ENCODE data around the gene CDKN2AIP.

The CDKN2AIP gene

DNA sequence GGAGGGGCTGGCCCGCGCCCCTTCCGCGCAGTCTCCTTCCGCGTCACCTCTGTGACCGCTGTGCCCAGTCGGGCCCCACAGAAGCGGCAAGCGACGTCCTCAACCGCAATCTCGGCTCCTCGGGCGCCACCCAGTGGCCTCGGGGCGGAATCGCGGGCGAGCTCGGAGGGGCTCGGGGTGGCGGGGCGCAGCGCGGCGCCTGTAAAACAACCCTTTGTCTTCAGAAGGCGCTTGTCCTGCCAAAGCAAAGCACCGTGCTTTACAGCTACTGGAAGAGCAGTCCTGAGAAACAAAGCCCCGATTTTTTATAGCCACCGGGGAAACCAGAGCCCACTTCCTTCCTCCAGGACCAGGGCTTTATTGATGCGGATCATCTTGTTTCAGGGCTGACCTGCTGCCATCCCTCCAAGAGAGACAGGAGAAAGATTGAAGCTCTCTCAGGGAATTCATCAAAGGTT is 37.3 kb upstream of the CDKN2AIP start:
- peak overlapping the region; percentile 87 for H3K27ac Mint-ChIP-seq
- no peaks in the 10 kb centered on the region for H3K9me3 Mint-ChIP-seq
- no peaks in the 10 kb centered on the region for H3K27me3 Mint-ChIP-seq
- DNase-seq: peak; percentile 98
- peaks cover 14% of the 10 kb centered on the region for H3K4me1 Mint-ChIP-seq (ENCODE audit: low read depth)
- no peaks in the 10 kb centered on the region for H3K36me3 Mint-ChIP-seq (ENCODE audit: low read depth)
- H3K4me3 Mint-ChIP-seq: peak overlapping the region; percentile 75

DNA sequence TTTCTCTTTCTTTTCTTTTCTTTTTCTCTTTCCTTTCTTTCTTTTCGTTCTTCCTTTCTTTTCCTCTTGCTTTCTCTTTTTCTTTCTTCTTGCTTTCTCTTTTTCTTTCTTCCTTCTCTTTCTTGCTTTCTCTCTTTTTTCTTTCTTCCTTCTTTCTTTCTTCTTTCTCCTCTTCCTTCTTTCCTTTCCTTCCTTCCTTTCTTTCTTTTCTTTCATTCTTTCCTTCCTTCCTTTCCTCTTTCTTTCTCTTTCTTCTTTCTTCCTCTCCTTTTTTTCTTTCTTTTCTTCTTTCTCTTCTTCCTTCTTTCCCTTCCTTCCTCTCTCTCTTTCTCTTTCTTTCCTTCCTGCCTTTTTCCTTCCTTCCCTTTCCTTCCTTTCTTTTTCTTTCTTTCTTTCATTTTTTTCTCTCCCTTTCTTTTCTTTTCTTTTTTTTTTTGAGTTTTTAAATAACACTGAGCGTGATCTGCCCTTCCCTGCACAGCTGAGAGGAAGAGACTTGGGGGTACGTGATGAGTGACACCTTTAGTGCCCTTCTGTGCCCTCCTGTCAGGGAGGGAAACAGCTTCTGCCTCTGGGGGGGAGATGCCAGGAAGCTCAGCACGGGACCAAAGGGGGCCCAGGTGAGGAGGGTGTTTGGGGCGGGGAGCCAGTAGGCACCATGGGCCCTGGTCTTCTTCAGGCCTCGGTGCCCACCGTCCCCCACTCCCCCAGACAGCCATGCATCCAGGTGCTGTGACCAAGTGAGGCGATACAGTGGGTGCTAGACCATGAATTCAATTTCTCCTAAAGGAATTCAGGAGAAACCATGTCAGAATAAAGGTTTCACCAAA is 36.6 kb upstream of the CDKN2AIP start:
- H3K27ac Mint-ChIP-seq: peak overlapping the region; percentile 87
- peak overlapping the region; percentile 75 for H3K4me3 Mint-ChIP-seq
- H3K36me3 Mint-ChIP-seq (ENCODE audit: low read depth): no peaks in the 10 kb centered on the region
- H3K27me3 Mint-ChIP-seq: no peaks in the 10 kb centered on the region
- DNase-seq: no peak
- H3K4me1 Mint-ChIP-seq (ENCODE audit: low read depth): peaks cover 10% of the 10 kb centered on the region
- H3K9me3 Mint-ChIP-seq: no peaks in the 10 kb centered on the region

DNA sequence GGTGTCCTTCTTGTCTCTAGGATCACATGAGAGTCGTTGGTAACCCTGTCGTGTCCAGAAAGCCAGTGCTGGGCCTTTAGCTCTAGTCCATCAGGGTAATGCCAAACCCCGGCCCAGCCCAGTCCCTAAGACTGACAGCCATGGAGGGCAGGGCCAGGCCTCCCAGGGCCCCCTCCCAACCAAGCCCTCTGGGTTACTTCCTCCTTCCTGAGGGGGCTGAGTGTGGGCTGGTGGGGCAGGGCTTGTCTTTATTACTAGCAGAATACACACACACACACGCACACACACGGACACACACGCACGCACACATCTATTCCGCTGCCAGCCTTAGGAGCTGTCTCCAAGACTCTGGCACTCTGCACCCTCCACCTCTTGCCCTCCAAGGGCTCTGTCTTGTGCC is 35.6 kb upstream of the CDKN2AIP start:
- Mint-ChIP-seq H3K9me3 (no peaks in the 10 kb centered on the region), H3K4me1 (ENCODE audit: low read depth) (peaks cover 8% of the 10 kb centered on the region), H3K27ac (no peak overlapping the region), H3K36me3 (ENCODE audit: low read depth) (no peaks in the 10 kb centered on the region), H3K27me3 (no peaks in the 10 kb centered on the region), H3K4me3 (no peak overlapping the region)
- no peak for DNase-seq

- Mint-ChIP-seq H3K27me3 (no peaks in the 10 kb centered on the region), H3K9me3 (no peaks in the 10 kb centered on the region), H3K36me3 (ENCODE audit: low read depth) (no peaks in the 10 kb centered on the region), H3K4me3 (no peak overlapping the region), H3K4me1 (ENCODE audit: low read depth) (peaks cover 8% of the 10 kb centered on the region), H3K27ac (no peak overlapping the region)
- no peak for DNase-seq
Measured at GRCh38 chr4:183409483-183409882, 35.0 kb upstream of the CDKN2AIP start.

DNA sequence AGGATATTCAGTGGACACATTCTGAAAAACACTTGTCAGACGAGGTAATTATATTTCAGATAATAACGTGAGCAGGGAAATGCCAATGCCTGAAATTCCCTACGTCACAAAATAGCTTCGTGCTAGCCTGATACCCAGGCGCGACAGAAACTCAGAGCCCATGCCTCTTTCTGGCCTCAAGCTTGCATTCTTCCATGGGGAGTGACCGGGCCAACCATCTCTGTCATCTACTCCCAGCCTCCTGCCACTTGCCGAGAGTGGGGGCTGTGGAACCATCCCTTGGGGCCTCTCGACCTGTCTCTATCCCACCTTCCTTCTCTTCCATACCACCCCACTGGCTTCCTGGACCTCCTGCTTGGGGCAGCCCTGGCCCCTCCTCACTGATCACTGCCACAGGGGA is 34.5 kb upstream of the CDKN2AIP start:
- H3K9me3 Mint-ChIP-seq: no peaks in the 10 kb centered on the region
- no peaks in the 10 kb centered on the region for H3K27me3 Mint-ChIP-seq
- no peaks in the 10 kb centered on the region for H3K36me3 Mint-ChIP-seq (ENCODE audit: low read depth)
- H3K27ac Mint-ChIP-seq: no peak overlapping the region
- no peak for DNase-seq
- peaks cover 8% of the 10 kb centered on the region for H3K4me1 Mint-ChIP-seq (ENCODE audit: low read depth)
- no peak overlapping the region for H3K4me3 Mint-ChIP-seq

DNA sequence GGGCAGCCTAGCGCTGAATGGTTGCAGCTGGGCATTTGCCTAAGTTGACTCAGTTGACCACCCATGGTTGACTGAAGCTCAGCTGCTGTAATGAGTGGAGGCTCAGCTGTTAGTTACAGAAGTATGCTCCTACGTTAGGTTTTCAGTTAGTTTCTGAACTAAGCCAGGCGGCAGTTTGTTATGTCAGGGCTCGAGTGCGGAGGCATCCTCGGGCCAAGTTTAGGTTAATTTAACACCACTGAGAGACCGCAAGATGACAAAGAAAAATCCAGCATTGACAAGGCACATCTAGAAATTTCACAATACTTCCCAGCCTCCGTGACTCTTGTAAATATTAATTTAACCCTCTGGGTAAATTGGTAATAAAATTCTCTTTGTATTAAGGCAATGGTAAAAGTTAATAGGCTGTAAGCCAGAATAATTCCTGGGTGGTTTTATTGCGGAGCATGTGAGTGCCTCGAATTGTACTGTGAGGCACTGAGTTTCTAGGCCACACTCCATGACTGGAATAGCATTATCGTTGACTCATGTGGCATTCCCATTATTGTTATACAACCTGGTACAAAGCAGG is 33.1 kb upstream of the CDKN2AIP start:
- no peak for DNase-seq

DNA sequence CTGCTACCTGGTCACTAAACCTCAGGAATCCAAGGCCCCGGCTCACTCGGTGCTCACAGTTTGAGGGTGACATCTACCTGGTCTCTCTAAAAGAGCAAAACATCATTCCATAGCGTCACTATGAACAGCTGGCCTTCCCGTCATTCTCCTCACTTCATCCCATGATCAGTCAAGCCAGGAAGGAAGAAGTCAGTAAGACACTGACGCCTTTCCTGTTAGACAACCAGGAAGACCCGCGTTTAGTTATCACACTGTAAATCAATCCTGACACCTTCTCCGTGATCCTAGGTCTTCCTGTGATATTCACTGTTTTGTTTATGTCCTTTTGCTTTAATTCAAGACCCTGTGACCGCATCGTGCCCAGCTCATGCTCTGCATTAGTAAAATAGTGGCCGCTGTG is 31.6 kb upstream of the CDKN2AIP start:
- DNase-seq: no peak

More for the DNA sequence above, 33.1 kb upstream of the CDKN2AIP start:
- H3K36me3 Mint-ChIP-seq (ENCODE audit: low read depth): no peaks in the 10 kb centered on the region
- H3K9me3 Mint-ChIP-seq: no peaks in the 10 kb centered on the region
- no peaks in the 10 kb centered on the region for H3K27me3 Mint-ChIP-seq
- peaks cover 5% of the 10 kb centered on the region for H3K4me1 Mint-ChIP-seq (ENCODE audit: low read depth)
- H3K27ac Mint-ChIP-seq: no peak overlapping the region
- H3K4me3 Mint-ChIP-seq: no peak overlapping the region

GRCh38 chr4:183413234-183414200 is 30.9 kb upstream of the CDKN2AIP start:
- H3K36me3 Mint-ChIP-seq (ENCODE audit: low read depth): no peaks in the 10 kb centered on the region
- no peak for DNase-seq
- H3K9me3 Mint-ChIP-seq: no peaks in the 10 kb centered on the region
- H3K4me1 Mint-ChIP-seq (ENCODE audit: low read depth): no peaks in the 10 kb centered on the region
- H3K27me3 Mint-ChIP-seq: no peaks in the 10 kb centered on the region
- H3K4me3 Mint-ChIP-seq: no peak overlapping the region
- no peak overlapping the region for H3K27ac Mint-ChIP-seq

More for the DNA sequence above, 31.6 kb upstream of the CDKN2AIP start:
- Mint-ChIP-seq H3K27me3 (no peaks in the 10 kb centered on the region), H3K36me3 (ENCODE audit: low read depth) (no peaks in the 10 kb centered on the region), H3K4me1 (ENCODE audit: low read depth) (peaks cover 2% of the 10 kb centered on the region), H3K4me3 (no peak overlapping the region), H3K9me3 (no peaks in the 10 kb centered on the region), H3K27ac (no peak overlapping the region)

DNA sequence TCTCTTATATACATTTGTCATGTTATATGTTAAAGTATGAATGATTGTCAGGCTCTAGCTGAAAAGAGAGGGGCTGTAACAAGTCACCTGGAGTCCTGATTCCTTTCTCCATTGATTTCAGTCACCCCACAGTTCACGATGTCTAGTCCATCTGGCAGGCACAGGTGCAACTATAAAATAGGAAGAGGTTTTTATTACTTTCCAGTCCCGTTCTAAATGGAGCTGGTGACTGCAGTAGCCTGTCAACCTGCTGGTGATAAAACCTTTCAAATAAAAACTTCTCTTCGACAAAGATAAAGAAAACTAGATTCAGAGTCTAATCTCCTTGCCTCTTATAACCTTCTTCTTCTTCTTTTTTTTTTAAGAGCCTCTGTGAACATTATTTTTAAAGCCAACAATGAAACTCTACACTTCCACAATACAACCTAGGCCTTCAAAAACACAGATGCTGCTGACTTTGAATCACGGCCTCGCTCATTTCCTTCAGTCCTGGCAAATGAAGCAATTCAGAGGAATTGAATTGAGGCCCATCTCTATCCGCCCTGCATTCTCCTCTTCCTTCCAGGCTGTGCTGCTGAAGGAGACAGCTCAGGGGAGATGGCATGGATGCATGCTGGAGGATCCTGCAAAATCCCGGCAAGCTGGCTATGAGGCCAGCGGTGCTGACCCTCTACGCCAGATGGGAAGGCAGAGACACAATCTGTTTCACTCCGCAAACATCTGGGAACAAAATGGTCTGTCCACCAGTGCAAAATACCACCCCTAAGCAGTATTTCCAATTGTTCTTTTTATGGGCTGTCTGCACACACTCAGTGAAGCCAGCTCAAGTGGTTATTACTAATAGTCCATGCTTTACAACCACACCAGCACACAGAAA is 27.3 kb upstream of the CDKN2AIP start:
- no peaks in the 10 kb centered on the region for H3K9me3 Mint-ChIP-seq
- H3K4me3 Mint-ChIP-seq: no peak overlapping the region
- H3K4me1 Mint-ChIP-seq (ENCODE audit: low read depth): no peaks in the 10 kb centered on the region
- no peak for DNase-seq
- no peaks in the 10 kb centered on the region for H3K36me3 Mint-ChIP-seq (ENCODE audit: low read depth)
- no peak overlapping the region for H3K27ac Mint-ChIP-seq
- no peaks in the 10 kb centered on the region for H3K27me3 Mint-ChIP-seq

- Mint-ChIP-seq H3K9me3 (no peaks in the 10 kb centered on the region), H3K4me1 (ENCODE audit: low read depth) (peaks cover 7% of the 10 kb centered on the region), H3K36me3 (ENCODE audit: low read depth) (no peaks in the 10 kb centered on the region), H3K27ac (no peak overlapping the region), H3K4me3 (no peak overlapping the region), H3K27me3 (no peaks in the 10 kb centered on the region)
- no peak for DNase-seq
Measured at GRCh38 chr4:183422962-183423631, 21.3 kb upstream of the CDKN2AIP start.

DNA sequence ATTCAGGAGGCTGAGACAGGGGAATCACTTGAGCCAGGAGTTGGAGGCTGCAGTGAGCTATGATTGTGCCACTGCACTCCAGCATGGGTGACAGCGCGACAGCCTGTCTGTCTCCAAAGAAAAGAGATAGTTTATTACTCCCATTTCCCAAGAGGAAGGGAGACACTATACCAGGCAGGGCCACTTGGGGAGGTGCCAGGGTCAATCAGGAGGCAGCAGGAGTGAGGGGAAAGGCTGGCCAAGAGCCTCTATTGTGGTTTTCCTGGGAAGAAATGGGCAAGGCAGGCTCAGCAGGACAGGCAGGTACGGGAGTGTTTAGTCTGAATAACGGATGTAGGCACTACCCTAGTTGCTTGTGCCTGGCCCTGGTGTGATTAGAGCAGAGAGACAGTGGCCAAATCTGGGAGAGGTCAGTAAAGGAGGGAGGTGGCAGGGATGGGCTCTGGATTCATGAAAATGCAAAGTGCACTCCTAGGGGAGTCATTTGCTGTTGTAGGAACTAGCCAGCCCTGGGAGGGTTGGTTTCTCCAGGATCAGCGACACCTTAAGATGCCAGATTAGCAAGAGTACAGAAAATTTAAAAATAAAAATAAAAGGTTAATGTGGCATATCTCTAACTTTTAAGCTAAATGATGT is 20.2 kb upstream of the CDKN2AIP start:
- H3K4me3 Mint-ChIP-seq: no peak overlapping the region
- H3K9me3 Mint-ChIP-seq: no peaks in the 10 kb centered on the region
- DNase-seq: peak; percentile 16
- H3K27me3 Mint-ChIP-seq: no peaks in the 10 kb centered on the region
- no peak overlapping the region for H3K27ac Mint-ChIP-seq
- peaks cover 7% of the 10 kb centered on the region for H3K4me1 Mint-ChIP-seq (ENCODE audit: low read depth)
- no peaks in the 10 kb centered on the region for H3K36me3 Mint-ChIP-seq (ENCODE audit: low read depth)

DNA sequence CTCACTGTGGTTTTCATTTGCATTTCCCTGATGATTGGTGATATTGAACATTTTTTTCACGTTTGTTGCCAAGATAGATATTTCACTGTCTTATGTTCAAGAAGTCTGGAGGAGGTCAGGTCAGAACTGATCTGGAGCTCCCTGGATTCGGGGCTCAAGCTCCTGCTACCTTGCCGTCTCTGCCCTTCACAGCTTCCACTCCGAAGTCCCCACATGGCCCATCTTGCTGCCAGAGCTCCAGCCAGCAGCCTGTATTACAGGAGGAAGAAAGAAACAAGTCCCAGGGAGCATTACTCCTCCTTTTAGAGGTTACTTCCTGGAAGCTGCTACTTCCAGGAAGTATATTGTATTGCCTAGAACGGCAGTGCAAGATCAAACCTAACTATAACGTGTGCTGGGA is 17.9 kb upstream of the CDKN2AIP start:
- H3K27ac Mint-ChIP-seq: no peak overlapping the region
- no peaks in the 10 kb centered on the region for H3K36me3 Mint-ChIP-seq (ENCODE audit: low read depth)
- H3K4me3 Mint-ChIP-seq: no peak overlapping the region
- peaks cover 20% of the 10 kb centered on the region for H3K4me1 Mint-ChIP-seq (ENCODE audit: low read depth)
- H3K9me3 Mint-ChIP-seq: no peaks in the 10 kb centered on the region
- no peaks in the 10 kb centered on the region for H3K27me3 Mint-ChIP-seq
- peak; percentile 25 for DNase-seq

DNA sequence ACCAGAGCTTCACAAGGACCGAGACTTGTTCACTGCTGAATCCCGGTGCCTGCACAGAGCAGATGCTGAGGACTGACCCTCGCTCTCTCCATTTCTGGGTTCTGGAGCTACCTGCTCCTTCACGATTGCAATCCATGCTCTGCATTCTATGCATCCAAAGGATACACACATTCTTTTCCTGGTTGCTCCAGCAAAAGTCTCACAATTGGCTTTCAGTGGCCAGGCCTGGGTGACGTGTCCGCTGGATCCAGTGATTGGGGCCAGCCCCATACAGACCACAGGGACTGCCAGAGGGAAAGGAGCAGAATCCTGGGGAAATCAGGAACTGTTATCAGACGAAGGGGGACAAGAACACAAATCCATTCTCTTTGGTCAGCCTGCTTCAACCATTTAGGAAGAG is 14.9 kb upstream of the CDKN2AIP start:
- Mint-ChIP-seq H3K9me3 (no peaks in the 10 kb centered on the region), H3K4me3 (no peak overlapping the region), H3K36me3 (ENCODE audit: low read depth) (no peaks in the 10 kb centered on the region), H3K27ac (no peak overlapping the region), H3K27me3 (no peaks in the 10 kb centered on the region), H3K4me1 (ENCODE audit: low read depth) (peaks cover 39% of the 10 kb centered on the region)
- DNase-seq: no peak

Measured in activated T-cell treated with anti-CD3 and anti-CD28 coated beads, Interleukin-2, amount 50 U/mL, for 24 hours (primary cell).